T47D (cell line): ENCODE data around the gene KIF13A.
A peak's percentile ranks its signal among the peaks of the same experiment; 100 is the strongest.
"Not testable (repeated sequence)": the region's sequence is repeated elsewhere in the genome, so short reads cannot be mapped to it uniquely, and the experiment has no call there.

Experiments
- DNase-seq, 2 experiments: peaks; one replicate each; pipeline versions ENCODE4 v3.0.0 to v3.0.0-alpha.2; 2011 to 2012; ENCODE audit warnings: low read depth in 1 of 2, low spot score in 1 of 2
- JUND ChIP-seq: IDR thresholded peaks from 2 replicates; pipeline ENCODE4 v1.6.1; 2012; ENCODE audit warnings: low read depth
- in situ Hi-C: cut with HindIII; loops from 2 replicates; pipeline ENCODE4 v1.10.0; 2016; ENCODE audit warnings: low sequenced_read_pairs, low pct_unique_long_range_greater_than_20kb

The KIF13A gene

GRCh38 chr6:17858584-17858983 lies 128.9 kb downstream of the KIF13A start:
- in situ Hi-C loops = no loop called here
- TF ChIP-seq JUND = no peak
- DNase-seq = no peak

DNA sequence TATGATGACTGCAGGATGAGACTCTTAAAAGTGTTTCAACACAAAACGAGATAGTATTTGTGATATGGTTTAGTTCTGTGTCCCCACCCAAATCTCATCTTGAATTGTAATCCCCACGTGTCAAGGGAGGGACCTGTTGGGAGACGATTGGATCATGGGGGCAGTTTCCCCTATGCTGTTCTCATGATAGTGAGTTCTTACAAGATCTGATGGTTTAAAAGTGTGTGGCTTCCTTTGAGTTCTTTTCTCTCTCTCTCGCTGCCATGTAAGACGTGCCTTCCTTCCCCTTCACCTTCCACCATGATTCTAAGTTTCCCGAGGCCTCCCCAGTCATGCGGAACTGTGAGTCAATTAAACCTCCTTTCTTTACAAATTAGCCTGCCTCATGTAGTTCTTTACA lies 130.2 kb downstream of the KIF13A start:
- DNase-seq, in situ Hi-C loops: not testable (repeated sequence)

- TF ChIP-seq JUND = no peak
- no peak for DNase-seq
- in situ Hi-C loops = no loop called here
These were observed 131.1 kb downstream of the KIF13A start for GRCh38 chr6:17856306-17856705.

GRCh38 chr6:17855381-17855780 lies 132.1 kb downstream of the KIF13A start:
- in situ Hi-C loops = no loop called here
- TF ChIP-seq JUND = no peak
- DNase-seq = no peak

DNA sequence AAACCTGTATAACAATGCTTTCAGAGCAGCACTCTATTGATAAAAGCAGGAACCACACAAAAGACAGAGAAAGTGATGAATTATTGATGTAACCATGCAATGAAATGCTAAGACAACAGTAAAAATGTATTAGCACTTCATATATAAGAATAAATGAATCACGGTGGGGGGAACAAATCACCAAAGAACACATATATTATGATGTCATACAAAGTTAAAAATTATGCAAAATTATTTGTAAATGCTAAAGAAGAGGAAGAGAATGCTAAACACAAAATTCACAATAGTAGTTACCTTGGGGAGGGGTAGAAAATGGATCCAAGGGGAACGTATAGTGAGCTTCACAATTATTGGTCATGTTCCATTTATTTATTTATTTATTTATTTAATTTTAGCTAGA lies 133.9 kb downstream of the KIF13A start:
- no peak for DNase-seq
- TF ChIP-seq JUND = no peak
- in situ Hi-C loops = no loop called here

- no peak for DNase-seq
- in situ Hi-C loops = no loop called here
- no peak for TF ChIP-seq JUND
These were observed 135.7 kb downstream of the KIF13A start for GRCh38 chr6:17851720-17852161.

- TF ChIP-seq JUND = no peak
- in situ Hi-C loops = no loop called here
- no peak for DNase-seq
These were observed 136.3 kb downstream of the KIF13A start for GRCh38 chr6:17851001-17851719.

DNA sequence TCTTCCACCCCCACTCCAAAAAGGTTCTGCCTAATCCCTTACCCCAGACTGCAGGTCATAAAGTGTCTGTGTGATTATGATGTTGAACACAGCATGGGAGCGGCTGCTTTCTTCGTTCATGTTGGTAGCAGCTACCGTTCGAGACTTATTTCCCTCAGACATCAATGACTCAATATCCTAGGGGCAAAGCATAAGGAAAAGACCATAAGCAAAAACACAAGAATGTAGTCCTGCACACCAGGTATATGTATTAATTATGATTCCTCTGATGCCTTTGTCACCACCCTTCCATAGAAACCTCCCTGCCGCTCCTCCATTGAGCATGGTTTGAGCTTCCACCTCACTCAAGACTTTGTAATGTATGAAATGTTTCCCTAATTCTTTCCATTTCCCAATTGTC lies 137.2 kb downstream of the KIF13A start:
- no peak for DNase-seq
- TF ChIP-seq JUND = no peak
- in situ Hi-C loops = no loop called here

- no peak for TF ChIP-seq JUND
- in situ Hi-C loops = no loop called here
- DNase-seq = no peak
These were observed 140.2 kb downstream of the KIF13A start for GRCh38 chr6:17847203-17847760.

DNA sequence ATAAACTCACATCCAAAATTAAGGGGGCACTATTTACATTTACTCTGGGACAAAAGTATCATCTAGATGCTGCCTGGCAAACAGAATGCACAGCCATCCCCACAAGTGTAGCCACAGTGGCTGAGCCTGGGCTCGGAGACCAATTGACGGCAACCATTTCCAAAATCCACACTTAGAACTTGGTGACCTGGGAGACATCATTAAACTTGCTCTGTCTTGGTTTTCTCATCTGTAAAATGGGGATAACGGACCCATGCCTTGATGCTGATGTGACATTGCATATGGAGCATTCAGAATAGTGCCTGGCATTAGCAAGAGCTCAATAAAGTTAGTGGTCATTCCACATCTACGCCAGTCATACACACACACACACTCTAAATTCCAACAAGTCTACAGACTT lies 140.7 kb downstream of the KIF13A start:
- TF ChIP-seq JUND = no peak
- no peak for DNase-seq
- in situ Hi-C loops = no loop called here

DNA sequence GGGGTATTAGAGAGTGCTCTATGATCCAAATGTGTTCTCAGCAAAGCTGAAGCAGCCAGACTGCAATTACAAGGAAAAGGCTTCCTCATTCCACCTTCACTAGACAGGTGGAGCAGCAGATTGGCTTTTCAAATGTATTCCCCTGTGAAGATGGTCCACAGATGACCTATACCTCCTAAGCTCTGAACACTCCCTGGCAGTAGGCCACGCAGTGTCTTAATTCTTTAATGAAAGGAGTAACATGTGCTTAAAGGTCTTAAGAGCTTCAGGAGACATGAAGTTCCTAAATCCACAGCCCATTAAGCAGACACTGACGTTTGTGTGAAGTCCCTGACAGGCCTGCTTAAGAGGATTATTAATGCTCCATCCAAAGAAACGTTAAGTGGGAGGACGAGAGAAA lies 141.8 kb downstream of the KIF13A start:
- TF ChIP-seq JUND = no peak
- in situ Hi-C loops = no loop called here
- peak; percentile 13 to 38 for DNase-seq

DNA sequence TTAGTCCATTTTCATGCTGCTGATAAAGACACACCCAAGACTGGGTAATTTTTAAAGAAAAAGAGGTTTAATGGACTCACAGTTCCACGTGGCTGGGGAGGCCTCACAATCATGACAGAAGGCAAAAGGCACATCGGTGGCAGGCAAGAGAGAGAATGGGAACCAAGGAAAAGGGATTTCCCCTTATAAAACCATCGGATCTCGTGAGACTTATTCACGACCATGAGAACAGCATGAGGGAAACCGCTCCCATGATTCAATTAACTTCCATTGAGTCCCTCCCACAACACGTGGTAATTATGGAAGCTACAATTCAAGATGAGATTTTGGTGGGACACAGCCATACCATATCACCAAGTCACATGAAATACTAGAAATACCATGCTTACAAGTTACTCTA lies 142.5 kb downstream of the KIF13A start:
- DNase-seq, in situ Hi-C loops: not testable (repeated sequence)

DNA sequence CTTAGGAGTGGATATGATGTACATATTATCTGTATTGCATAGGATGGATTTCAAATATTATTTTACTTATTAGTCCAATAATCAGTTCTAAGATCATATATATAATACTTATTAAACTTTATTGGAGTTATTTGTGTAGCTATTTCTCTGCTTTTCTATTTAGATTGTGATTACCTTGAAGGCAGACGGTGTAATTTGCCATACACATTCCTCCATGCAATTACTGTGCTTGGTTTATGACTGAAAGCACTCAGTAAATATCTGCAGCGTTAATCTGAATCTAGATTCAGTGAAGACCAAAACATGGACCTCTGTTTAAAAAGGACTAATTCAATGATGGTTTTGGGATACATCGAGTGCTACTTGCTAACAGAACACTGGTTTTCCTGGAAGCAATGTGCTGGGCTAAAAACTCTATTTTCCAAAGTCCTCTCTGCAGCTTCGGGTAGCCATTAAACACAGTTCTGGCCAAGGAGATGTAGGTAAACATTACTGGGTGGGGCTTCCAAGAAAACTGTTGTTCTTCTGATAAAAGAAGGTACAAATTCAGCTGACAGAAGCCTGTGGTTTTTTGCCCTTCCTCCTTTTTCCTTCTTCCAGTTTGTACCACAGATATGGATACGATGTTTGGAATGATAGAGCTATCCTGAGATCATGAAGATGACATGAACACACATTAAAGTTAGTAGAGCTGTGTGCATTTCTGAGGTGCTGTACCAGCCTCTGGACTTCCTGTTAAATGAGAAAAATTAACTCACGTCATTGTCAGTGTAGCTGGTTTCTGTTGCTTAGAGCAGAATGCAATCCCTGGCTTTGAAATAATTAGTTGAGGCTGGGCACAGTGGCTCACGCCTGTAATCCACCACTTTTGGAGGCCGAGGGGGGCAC lies 144.3 kb downstream of the KIF13A start:
- no peak for TF ChIP-seq JUND
- DNase-seq = no peak
- in situ Hi-C loops = no loop called here
